Middle frontal gyrus (tissue), 1 donor: Measurements from ENCODE around the gene CFTR.
"Not testable (repeated sequence)": the region's sequence is repeated elsewhere in the genome, so short reads cannot be mapped to it uniquely, and the experiment has no call there.

ENCODE experiments used
- DNase-seq: peaks from one replicate; pipeline ENCODE4 v3.0.0-alpha.2; 2015; ENCODE audit warnings: low spot score; ENCODE audit errors: extremely low spot score

The CFTR gene

GRCh38 chr7:117495308-117495707, 15.5 kb downstream of the CFTR start:
- DNase-seq = no peak

- no peak for DNase-seq
Measured at GRCh38 chr7:117502331-117502730, 22.5 kb downstream of the CFTR start.

- DNase-seq = no peak
Measured at GRCh38 chr7:117505238-117505637, 25.4 kb downstream of the CFTR start.

- no peak for DNase-seq
Measured at GRCh38 chr7:117508676-117509075, 28.9 kb downstream of the CFTR start.

- DNase-seq = not testable (repeated sequence)
Measured at GRCh38 chr7:117517194-117517593, 37.4 kb downstream of the CFTR start.

GRCh38 chr7:117530390-117530789, 50.6 kb downstream of the CFTR start:
- no peak for DNase-seq

- no peak for DNase-seq
Measured at GRCh38 chr7:117531595-117532244, 51.9 kb downstream of the CFTR start.

GRCh38 chr7:117538053-117538452, 58.2 kb downstream of the CFTR start:
- DNase-seq = no peak

GRCh38 chr7:117544061-117544460, 64.2 kb downstream of the CFTR start:
- DNase-seq = no peak

- no peak for DNase-seq
Measured at GRCh38 chr7:117548035-117548434, 68.2 kb downstream of the CFTR start.

- DNase-seq = no peak
Measured at GRCh38 chr7:117550625-117551024, 70.8 kb downstream of the CFTR start.

GRCh38 chr7:117552660-117553059, 72.8 kb downstream of the CFTR start:
- no peak for DNase-seq

- no peak for DNase-seq
Measured at GRCh38 chr7:117555260-117555659, 75.4 kb downstream of the CFTR start.

GRCh38 chr7:117559391-117559790, 79.6 kb downstream of the CFTR start:
- no peak for DNase-seq

- no peak for DNase-seq
Measured at GRCh38 chr7:117560030-117560429, 80.2 kb downstream of the CFTR start.

- no peak for DNase-seq
Measured at GRCh38 chr7:117562759-117563158, 82.9 kb downstream of the CFTR start.

GRCh38 chr7:117564080-117564479, 84.3 kb downstream of the CFTR start:
- DNase-seq = no peak

- DNase-seq = no peak
Measured at GRCh38 chr7:117564627-117565026, 84.8 kb downstream of the CFTR start.

GRCh38 chr7:117565226-117565625, 85.4 kb downstream of the CFTR start:
- DNase-seq = no peak

- no peak for DNase-seq
Measured at GRCh38 chr7:117567781-117568180, 88.0 kb downstream of the CFTR start.

- no peak for DNase-seq
Measured at GRCh38 chr7:117572856-117573620, 93.2 kb downstream of the CFTR start.

- DNase-seq = no peak
Measured at GRCh38 chr7:117581424-117581823, 101.6 kb downstream of the CFTR start.

- no peak for DNase-seq
Measured at GRCh38 chr7:117582219-117582704, 102.4 kb downstream of the CFTR start.
